ENCODE results near the gene PPP2R2C.

Gene PPP2R2C

DNA sequence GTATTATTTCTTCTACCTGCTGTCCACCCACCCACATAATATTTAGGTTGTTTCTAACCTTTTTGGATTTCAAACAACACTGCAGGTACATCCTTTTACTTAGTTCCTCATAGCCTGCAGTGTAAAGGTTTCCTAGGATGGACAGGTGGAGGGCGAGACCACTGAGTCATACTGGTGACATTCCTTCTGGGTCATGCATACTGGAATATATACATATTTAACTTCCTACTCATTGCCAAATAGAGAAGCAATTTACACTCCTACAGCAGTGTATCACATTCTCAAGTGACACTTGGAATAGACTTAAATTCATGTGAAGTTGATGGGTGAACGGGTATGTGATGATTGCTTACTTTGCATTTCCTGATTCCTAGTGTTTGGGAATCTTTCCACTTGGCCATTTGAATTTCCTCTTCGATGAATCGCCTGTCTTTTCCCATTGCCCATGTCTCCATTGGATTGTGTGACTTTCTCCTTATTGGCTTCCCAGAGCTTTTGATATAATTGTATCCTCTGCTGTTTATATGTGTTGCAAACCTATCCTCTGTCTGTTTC is 8.2 kb upstream of the PPP2R2C start:
- peaks cover 25% of the 10 kb centered on the region for H3K27me3 Mint-ChIP-seq (ENCODE audit: low read depth)
- no peak overlapping the region for H3K27ac Mint-ChIP-seq
- H3K4me1 Mint-ChIP-seq (ENCODE audit: low read depth), result no peaks in the 10 kb centered on the region
- H3K4me3 Mint-ChIP-seq, result no peak overlapping the region
- no peaks in the 10 kb centered on the region for H3K9me3 Mint-ChIP-seq
- no peaks in the 10 kb centered on the region for H3K36me3 Mint-ChIP-seq (ENCODE audit: low read depth)

DNA sequence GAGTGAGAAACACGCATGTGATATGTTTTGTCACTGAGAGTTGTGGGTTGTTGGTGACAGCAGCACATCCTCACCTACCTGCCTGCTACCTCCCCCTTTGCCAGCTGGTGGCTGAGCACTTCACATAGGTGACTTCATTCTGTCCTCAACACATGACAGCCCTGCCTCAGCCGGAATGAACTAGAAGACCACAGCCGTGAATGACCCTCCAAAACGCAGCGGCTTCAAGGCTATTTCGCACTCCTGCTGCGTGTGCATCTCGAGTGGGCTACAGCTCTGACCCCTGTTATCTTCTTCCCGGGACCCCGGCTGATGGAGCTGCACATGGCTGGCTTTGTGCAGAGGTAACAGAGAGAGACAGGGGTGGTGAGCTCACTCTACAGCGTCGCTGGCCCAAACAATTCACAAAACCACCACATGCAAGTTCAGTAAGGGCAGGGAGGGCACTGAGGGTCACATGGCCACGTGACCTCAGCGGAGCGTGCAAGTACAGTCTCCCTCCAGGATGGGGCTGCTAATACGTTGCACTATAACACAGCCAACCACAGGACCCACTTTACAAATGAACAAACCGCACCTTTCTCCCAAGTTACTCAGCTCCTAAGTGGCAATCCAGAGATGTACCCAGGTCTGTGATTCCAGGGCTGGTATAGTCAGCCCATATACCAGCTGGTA is 6.3 kb upstream of the PPP2R2C start:
- H3K4me1 Mint-ChIP-seq (ENCODE audit: low read depth), result no peaks in the 10 kb centered on the region
- peaks cover 23% of the 10 kb centered on the region for H3K27me3 Mint-ChIP-seq (ENCODE audit: low read depth)
- H3K9me3 Mint-ChIP-seq, result no peaks in the 10 kb centered on the region
- no peak overlapping the region for H3K27ac Mint-ChIP-seq
- no peak overlapping the region for H3K4me3 Mint-ChIP-seq
- H3K36me3 Mint-ChIP-seq (ENCODE audit: low read depth), result no peaks in the 10 kb centered on the region

DNA sequence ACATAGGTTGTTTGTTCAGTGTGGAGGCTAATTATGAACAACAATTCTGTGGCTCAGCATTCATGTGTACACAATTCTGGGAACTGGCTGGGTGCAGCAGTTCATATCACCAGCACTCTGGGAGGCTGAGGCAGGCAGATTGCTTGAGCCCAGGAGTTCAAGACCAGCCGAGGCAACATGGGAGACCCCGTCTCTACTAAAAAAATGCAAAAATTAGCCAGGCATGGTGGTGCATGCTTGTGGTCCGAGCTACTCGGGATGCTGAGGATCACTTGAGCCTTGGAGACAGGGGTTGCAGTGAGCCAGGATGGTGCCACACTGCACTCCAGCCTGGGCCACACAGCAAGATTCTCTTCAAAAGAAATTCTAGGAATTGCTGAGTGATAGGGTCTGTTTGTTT is 4.5 kb upstream of the PPP2R2C start:
- Mint-ChIP-seq H3K4me3 (no peak overlapping the region), H3K27me3 (ENCODE audit: low read depth) (peaks cover 32% of the 10 kb centered on the region), H3K27ac (no peak overlapping the region), H3K9me3 (no peaks in the 10 kb centered on the region), H3K36me3 (ENCODE audit: low read depth) (no peaks in the 10 kb centered on the region), H3K4me1 (ENCODE audit: low read depth) (no peaks in the 10 kb centered on the region)

DNA sequence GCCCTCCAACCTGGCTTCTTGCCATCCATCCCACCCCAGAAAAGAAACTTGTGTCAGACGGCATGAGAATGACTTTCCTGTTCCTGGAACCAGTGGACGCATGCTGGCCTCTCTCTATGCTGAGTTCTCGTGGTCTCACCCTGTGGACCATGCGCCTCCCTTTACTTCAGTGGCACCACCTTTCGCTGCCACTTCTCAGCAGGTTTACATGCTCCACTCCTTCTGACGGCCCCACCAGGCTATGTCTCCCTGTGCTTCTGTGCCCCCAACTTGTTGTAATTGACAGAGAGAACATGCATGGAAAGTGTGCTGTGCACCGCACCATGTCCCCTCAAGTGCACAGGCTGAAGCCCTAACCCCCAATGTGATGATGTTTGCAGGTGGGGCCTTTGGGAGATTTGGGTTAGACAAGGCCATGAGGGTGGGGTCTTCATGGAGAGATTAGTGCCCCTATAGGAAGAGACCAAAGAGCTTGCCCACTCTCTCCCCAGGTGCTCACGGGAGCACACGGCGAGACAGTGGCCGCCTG is 3.1 kb upstream of the PPP2R2C start:
- Mint-ChIP-seq H3K27ac (no peak overlapping the region), H3K36me3 (ENCODE audit: low read depth) (no peaks in the 10 kb centered on the region), H3K27me3 (ENCODE audit: low read depth) (peaks cover 26% of the 10 kb centered on the region), H3K4me1 (ENCODE audit: low read depth) (no peaks in the 10 kb centered on the region), H3K4me3 (no peak overlapping the region), H3K9me3 (no peaks in the 10 kb centered on the region)

DNA sequence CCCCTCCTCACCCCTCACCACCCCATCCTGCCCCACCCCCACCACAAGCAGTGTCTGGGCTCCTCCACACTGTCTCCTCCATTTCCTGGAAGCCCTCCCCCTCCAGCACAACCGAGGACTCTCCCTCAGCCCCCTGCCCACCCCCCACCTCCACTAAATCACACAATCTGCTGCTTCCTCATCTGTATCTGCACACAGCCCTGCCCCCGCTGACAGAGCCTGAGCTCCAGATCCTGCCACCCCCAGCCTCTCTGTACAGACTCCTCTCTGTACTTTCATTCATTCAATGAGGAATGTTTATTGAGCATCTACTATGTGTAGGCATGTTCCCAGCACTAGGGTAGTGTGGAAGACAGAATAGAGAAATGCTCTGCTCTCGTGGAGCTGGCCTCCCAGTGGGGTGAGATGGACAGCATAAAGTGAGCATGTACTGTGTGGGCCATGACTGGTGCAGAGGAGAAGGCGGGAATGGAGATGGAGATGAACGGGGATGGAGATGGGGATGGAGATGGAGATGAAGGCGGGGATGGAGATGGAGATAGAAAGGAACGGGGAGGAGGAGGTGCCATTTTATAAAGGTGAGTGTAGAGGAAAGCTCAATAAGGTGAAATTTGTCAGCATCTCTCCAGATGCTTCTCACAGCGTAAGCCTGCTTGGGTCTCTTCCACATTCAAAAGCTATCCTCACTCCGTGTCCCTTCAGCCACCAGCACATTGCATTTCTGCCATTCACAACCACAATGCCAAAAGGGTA is 2.5 kb upstream of the PPP2R2C start:
- H3K4me3 Mint-ChIP-seq, result no peak overlapping the region
- H3K27ac Mint-ChIP-seq, result no peak overlapping the region
- H3K36me3 Mint-ChIP-seq (ENCODE audit: low read depth), result no peaks in the 10 kb centered on the region
- no peaks in the 10 kb centered on the region for H3K4me1 Mint-ChIP-seq (ENCODE audit: low read depth)
- no peaks in the 10 kb centered on the region for H3K9me3 Mint-ChIP-seq
- peaks cover 31% of the 10 kb centered on the region for H3K27me3 Mint-ChIP-seq (ENCODE audit: low read depth)

DNA sequence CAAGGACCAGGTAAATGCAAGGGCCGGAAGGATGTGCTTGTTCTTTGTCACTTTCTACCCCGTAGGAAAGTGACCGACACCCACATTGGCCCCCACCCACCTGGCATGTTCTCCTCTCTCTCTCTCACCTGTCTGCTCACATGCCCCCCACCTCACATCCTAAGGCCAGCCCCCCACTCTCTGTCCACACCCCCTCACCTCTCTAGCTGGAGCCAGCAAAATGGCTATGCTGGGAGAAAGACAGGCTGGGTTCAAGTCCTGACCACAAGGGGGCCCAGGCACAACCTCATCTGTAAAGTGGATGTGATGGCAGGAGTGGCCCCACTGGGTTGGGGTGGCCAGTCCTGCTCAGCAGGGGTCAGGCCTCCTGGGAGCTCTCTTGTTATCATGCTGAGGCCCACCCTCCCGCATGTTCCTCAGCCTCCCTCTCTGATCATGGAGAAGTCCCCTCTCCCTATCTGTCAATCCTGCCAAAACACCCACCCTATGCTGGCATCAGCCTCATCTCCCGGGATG is 1.7 kb upstream of the PPP2R2C start:
- Mint-ChIP-seq H3K9me3 (no peaks in the 10 kb centered on the region), H3K36me3 (ENCODE audit: low read depth) (no peaks in the 10 kb centered on the region), H3K4me3 (no peak overlapping the region), H3K27me3 (ENCODE audit: low read depth) (peaks cover 39% of the 10 kb centered on the region), H3K27ac (no peak overlapping the region), H3K4me1 (ENCODE audit: low read depth) (no peaks in the 10 kb centered on the region)

DNA sequence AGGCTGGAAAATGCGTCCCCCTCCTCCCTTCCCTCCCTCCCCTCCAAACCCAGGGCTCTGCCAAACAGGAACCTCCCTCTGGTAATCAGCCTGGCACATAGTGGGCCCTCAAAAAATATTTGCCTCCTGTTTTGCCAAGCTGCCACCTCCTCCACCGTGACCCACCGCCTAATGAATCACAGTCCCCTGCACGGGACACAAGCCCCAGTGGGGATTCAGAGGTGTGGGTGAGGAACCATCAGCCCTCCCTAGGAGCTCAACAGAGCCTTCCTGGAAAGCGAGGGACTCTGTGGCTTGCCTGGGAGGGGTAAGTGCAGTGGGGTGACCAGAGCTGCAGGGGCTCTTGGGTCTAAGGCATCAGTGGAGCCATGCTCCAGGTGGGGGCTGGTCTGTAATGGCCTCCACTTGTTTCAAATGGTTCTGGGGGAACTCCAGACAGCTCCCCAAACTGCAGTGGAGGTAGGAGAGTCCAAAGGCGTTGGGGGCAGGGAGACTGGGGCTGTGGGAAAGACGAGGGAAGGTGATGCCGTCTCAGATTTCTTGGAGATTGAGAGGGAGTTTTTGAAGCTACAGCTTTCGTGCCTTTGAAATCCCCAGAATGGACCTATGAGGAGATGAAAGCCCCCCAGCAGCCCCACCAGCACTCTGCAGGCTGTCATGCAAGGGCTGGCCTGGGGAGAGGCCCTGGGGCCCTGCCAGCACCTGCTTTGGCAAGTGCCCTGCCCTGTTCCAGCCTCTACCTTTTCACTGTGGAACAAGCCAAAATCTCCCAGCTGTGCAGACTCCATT is 1.0 kb upstream of the PPP2R2C start:
- no peaks in the 10 kb centered on the region for H3K4me1 Mint-ChIP-seq (ENCODE audit: low read depth)
- H3K4me3 Mint-ChIP-seq, result no peak overlapping the region
- no peaks in the 10 kb centered on the region for H3K36me3 Mint-ChIP-seq (ENCODE audit: low read depth)
- H3K27ac Mint-ChIP-seq, result no peak overlapping the region
- no peaks in the 10 kb centered on the region for H3K9me3 Mint-ChIP-seq
- H3K27me3 Mint-ChIP-seq (ENCODE audit: low read depth), result peaks cover 46% of the 10 kb centered on the region

DNA sequence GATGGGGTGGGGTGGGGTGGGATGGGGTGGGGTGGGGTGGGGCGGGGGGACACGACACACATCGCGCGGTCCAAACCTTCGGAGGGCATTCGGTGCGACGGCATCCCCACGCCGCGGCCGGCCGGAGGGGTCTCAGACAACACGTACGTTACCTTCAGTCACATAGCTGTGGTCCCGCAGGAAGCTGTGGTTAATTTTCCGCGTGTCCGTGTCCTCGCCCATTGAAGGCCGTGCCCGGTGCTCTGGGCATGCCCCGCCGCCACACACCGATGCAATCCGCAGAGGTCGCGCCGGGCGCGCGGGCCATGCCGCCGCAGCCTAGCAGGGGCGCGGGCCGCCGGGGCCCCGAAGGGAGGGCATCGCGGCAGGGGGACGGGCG is 417 bp downstream of the PPP2R2C start:
- no peak overlapping the region for H3K4me3 Mint-ChIP-seq
- peaks cover 58% of the 10 kb centered on the region for H3K27me3 Mint-ChIP-seq (ENCODE audit: low read depth)
- no peaks in the 10 kb centered on the region for H3K36me3 Mint-ChIP-seq (ENCODE audit: low read depth)

DNA sequence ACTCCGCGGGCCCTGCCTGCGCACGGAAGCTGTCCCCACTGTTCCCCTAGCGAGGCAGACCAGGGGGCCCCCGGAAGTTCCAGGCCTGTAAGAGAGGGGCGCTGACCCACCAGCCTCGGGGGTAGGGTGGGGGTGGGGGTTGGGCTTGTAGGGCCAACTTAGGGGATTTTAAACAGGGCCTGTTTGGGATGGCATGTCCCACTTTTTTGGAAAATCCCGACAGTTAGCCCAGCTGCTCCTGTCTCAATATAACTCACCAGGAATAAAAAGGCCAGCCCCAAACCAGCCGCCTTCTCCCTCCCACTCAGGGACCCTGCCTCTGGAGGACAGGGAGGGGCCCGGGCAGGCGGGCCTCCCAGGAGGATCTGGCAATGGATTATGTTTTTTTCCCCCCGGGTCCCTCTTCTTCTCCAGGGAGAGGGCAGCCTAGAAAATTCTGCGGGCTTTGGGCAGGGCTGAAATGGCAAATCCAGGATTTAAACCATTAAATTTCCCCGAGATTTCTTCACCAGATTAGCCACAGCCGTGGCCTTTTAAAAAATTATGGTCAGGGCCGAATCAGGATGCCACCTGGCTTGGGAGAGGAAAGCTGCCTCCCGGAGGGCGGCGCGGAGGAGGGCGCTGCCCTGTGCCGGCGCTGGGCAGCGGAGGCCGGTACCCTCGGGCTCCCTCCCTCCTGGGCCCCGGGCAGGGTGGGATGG is 957 bp downstream of the PPP2R2C start:
- Mint-ChIP-seq H3K9me3 (no peaks in the 10 kb centered on the region), H3K27ac (no peak overlapping the region), H3K36me3 (ENCODE audit: low read depth) (no peaks in the 10 kb centered on the region), H3K4me3 (no peak overlapping the region), H3K27me3 (ENCODE audit: low read depth) (peaks cover 61% of the 10 kb centered on the region), H3K4me1 (ENCODE audit: low read depth) (no peaks in the 10 kb centered on the region)

More for the DNA sequence above, 417 bp downstream of the PPP2R2C start:
- H3K4me1 Mint-ChIP-seq (ENCODE audit: low read depth), result no peaks in the 10 kb centered on the region
- no peaks in the 10 kb centered on the region for H3K9me3 Mint-ChIP-seq
- H3K27ac Mint-ChIP-seq, result no peak overlapping the region

DNA sequence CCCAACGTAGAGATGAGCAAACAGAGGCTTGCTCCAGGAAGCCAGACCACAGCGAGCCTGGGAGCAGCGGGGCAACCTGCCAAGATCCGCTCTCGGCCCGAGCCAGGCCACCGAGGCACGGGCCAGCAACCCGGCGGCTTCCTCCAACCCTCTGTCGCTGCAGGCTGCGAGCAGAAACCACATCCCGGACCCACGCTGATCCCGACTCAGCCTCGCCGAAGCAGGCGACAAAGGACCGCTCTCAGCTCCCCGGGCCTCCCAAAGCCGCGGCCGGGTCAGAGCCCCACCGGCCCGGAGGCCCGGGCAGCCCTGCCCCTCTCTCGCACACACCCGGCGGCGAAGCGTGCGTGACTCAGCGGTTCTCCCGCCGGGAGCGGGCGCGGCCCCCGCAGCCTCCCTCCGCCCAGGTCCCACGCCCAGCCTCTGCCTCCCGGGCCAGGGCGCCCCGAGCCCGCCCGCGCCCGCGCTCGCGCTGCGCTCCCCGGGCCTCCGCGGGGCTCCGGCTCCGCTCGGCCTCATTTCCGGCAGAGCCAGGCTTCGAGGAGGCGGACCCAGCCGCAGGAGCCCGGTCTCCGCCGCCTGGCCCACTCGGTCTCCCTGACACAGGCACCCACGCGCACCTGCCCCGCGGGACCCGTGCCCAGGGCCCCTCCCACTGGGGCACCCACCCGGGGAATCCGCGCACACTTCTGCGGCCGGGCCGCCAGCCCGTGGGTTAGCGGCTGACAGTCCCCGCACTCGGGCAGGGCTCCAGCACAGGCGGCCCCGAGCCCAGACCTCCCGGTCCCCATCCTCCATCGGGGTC is 1.7 kb downstream of the PPP2R2C start:
- Mint-ChIP-seq H3K4me3 (no peak overlapping the region), H3K27ac (no peak overlapping the region), H3K4me1 (ENCODE audit: low read depth) (no peaks in the 10 kb centered on the region), H3K27me3 (ENCODE audit: low read depth) (peaks cover 67% of the 10 kb centered on the region), H3K9me3 (no peaks in the 10 kb centered on the region), H3K36me3 (ENCODE audit: low read depth) (no peaks in the 10 kb centered on the region)

DNA sequence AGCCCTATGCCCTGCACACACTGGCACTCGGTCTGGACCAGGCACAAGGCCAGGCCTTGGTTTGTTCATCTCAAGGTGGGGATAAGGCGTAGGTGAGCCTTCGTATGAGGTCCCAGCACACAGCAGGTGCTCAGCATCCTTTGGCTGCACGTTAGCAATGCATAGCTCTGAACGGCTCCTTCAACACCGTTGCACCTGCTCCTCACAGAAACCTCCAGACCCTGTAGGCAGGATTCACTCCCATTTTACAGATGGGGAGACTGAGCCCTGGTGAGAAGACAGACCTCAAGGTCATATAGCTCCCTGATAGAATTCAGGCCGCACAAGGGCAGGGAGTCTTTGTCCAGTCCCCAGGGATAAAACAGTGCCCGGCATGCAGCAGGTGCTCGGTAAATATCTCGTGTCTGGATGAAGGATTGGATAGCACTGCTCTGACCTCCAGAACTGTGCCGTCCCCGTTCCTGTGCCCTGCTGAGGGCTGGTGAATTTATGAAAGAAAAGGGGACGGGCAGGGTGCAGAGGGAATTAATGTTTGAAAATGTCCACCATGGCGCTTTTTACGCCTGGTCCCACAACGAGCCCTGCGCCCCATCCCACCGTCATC is 2.4 kb downstream of the PPP2R2C start:
- Mint-ChIP-seq H3K27ac (no peak overlapping the region), H3K4me3 (no peak overlapping the region)

DNA sequence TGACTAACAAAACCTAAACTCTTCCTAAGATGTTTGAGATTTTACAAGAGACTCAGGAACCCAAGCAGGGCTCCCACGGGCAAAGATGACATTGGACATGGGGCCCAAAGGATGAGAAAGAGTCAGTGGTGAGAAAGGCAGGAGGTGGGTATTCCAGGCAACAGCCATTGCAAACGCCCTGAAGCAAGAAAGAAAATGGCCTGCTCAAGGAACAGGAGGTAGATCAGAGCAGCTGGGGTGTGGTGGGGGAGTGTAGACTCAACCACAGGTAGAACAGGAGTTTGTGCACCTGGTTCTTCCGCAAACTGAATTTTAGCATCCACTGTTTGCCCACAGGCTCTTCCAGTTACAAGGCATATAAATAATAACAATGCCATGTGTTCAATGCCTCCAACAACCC is 3.3 kb downstream of the PPP2R2C start:
- Mint-ChIP-seq H3K4me3 (no peak overlapping the region), H3K27me3 (ENCODE audit: low read depth) (peaks cover 57% of the 10 kb centered on the region), H3K4me1 (ENCODE audit: low read depth) (no peaks in the 10 kb centered on the region), H3K9me3 (no peaks in the 10 kb centered on the region), H3K36me3 (ENCODE audit: low read depth) (no peaks in the 10 kb centered on the region), H3K27ac (no peak overlapping the region)

More for the DNA sequence above, 2.4 kb downstream of the PPP2R2C start:
- H3K9me3 Mint-ChIP-seq, result no peaks in the 10 kb centered on the region
- H3K27me3 Mint-ChIP-seq (ENCODE audit: low read depth), result peaks cover 61% of the 10 kb centered on the region
- no peaks in the 10 kb centered on the region for H3K36me3 Mint-ChIP-seq (ENCODE audit: low read depth)
- no peaks in the 10 kb centered on the region for H3K4me1 Mint-ChIP-seq (ENCODE audit: low read depth)

DNA sequence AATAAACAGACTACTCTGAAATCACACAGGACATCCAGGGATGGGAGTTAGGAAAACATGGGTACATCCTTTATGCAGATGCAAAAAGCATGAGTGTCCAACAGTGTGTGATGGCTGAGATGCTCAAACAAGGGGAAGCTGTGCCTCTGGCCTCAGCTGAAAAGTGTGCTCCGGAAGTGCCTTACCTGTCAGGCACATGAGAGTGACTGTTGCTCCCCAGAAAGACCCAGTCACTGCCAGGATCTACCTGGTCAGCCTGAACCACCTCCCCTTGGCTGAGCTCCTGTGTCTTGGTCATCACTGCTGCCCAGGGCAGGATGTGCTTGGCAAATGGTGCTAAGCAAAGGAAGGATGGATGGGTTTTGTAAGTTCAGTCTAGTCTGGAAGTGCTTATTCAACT is 4.0 kb downstream of the PPP2R2C start:
- no peak overlapping the region for H3K27ac Mint-ChIP-seq
- H3K9me3 Mint-ChIP-seq, result no peaks in the 10 kb centered on the region
- H3K4me3 Mint-ChIP-seq, result no peak overlapping the region
- peaks cover 49% of the 10 kb centered on the region for H3K27me3 Mint-ChIP-seq (ENCODE audit: low read depth)
- no peaks in the 10 kb centered on the region for H3K36me3 Mint-ChIP-seq (ENCODE audit: low read depth)
- H3K4me1 Mint-ChIP-seq (ENCODE audit: low read depth), result no peaks in the 10 kb centered on the region

Measured in T-helper 1 cell treated with Interleukin-12 subunit alpha and Interleukin-12 subunit beta and Interleukin-4 antibody, amounts not matched to agents 30 μg/mL and 1 μg/mL, for 36 hours (primary cell).